K562 (cell line): ENCODE results near the gene STRA6. TPM values are rescaled to one million over a fixed set of nuclear protein-coding genes. Genes with fewer than 3 reads are reported as not detected.

Experiments
- ATAC-seq: fragments of 200-7000 bp; cut with Tn5 transposase; 3 replicates; pipeline ENCODE4 v1.9.1; 2020; ENCODE audit warnings: moderate library complexity
- BruUV-seq: library from RNA; stranded (reverse); fragments of 400-500 nt; replicated peaks from 2 replicates; lab custom pipeline; 2021; lab: Mats Ljungman, UMichigan
- CTCF ChIA-PET: fragments of 300-600 bp; formaldehyde crosslinking; extraction: SDS; loops from one replicate; lab custom pipeline; 2021; ENCODE audit warnings: low intra/inter-chr PET ratio; lab: Yijun Ruan, JAX
- POLR2A ChIA-PET: fragments of 300-600, 350-650 bp; sonication (Branson Sonifier 250); formaldehyde crosslinking; extraction: SDS; loops from one replicate; lab custom pipeline; 2021; ENCODE audit warnings: antibody characterized with exemption, inconsistent platforms; lab: Yijun Ruan, JAX
- DNase-seq, 4 experiments: peaks; one replicate each; pipeline versions ENCODE4 v3.0.0 to v3.0.0-alpha.2; 2011 to 2018; ENCODE audit warnings: low spot score in 3 of 4, mixed read lengths in 3 of 4; ENCODE audit errors: extremely low read depth in 1 of 4
- FAIRE-seq: peaks from 2 replicates; lab custom pipeline; 2011; peaks lifted over from hg19 to GRCh38; lab: Jason Lieb, UNC
- H2AFZ ChIP-seq: 2 replicates; pipeline ENCODE4 v1.6.0; 2011; ENCODE audit warnings: low read depth, low read length, control low read depth, inconsistent platforms
- H3K27ac ChIP-seq: fragments of 200-600 bp; 3 replicates; pipeline ENCODE4 v1.8.0; 2011; ENCODE audit warnings: low read depth, mild to moderate bottlenecking, control low read depth, inconsistent platforms, low read length, moderate library complexity, mixed read lengths; ENCODE audit errors: extremely low read depth
- H3K27me3 ChIP-seq, 2 experiments: fragments of 300-600 bp in 1 of 2; 2 replicates in 1 of 2; 3 replicates in 1 of 2; pipeline versions ENCODE4 v1.6.0 to v1.8.0; 2011; ENCODE audit warnings: inconsistent platforms in 2 of 2, low read length in 2 of 2, mild to moderate bottlenecking in 1 of 2, mixed read lengths in 1 of 2, moderate library complexity in 1 of 2; ENCODE audit not compliant: control insufficient read depth in 2 of 2, insufficient read depth in 2 of 2
- H3K36me3 ChIP-seq: fragments of 300-600 bp; 3 replicates; pipeline ENCODE4 v1.8.0; 2011; ENCODE audit warnings: mild to moderate bottlenecking, low read length, inconsistent platforms; ENCODE audit not compliant: control insufficient read depth, insufficient read depth
- H3K4me1 ChIP-seq, 2 experiments: fragments of 200-600 bp in 1 of 2; replicated peaks in 1 of 2; 2 replicates in 1 of 2; 3 replicates in 1 of 2; pipeline versions ENCODE4 v1.5.1 to v1.8.0; 2011; ENCODE audit warnings: inconsistent platforms in 2 of 2, low read length in 2 of 2, mild to moderate bottlenecking in 1 of 2, mixed read lengths in 1 of 2, moderate library complexity in 1 of 2; ENCODE audit not compliant: control insufficient read depth in 2 of 2, insufficient read depth in 2 of 2
- H3K4me2 ChIP-seq: 2 replicates; pipeline ENCODE4 v1.6.1; 2011; ENCODE audit warnings: low read length, control low read depth, inconsistent platforms, mixed read lengths; ENCODE audit not compliant: insufficient read depth
- H3K4me3 ChIP-seq: fragments of 200-600 bp; sonication (generic), shearing (Covaris generic); 2 replicates; pipeline ENCODE4 v1.5.1; 2016; ENCODE audit warnings: control low read depth, inconsistent platforms
- H3K79me2 ChIP-seq: fragments of 200-600 bp; 3 replicates; pipeline ENCODE4 v1.8.0; 2011; ENCODE audit warnings: low read length, inconsistent platforms; ENCODE audit not compliant: control insufficient read depth, insufficient read depth
- H3K9ac ChIP-seq, 2 experiments: 2 replicates each; pipeline versions ENCODE4 v1.6.0 to v1.6.1; 2011; ENCODE audit warnings: low read depth in 2 of 2, low read length in 2 of 2, control low read depth in 1 of 2, inconsistent platforms in 1 of 2, mild to moderate bottlenecking in 1 of 2, mixed read lengths in 1 of 2; ENCODE audit not compliant: insufficient read depth in 1 of 2
- H3K9me1 ChIP-seq: one replicate; pipeline ENCODE4 v1.6.0; 2011; ENCODE audit warnings: inconsistent platforms, mild to moderate bottlenecking, low read length, moderate library complexity; ENCODE audit not compliant: control insufficient read depth, insufficient read depth
- H3K9me3 ChIP-seq: replicated peaks from 2 replicates; pipeline ENCODE4 v1.5.1; 2011; ENCODE audit warnings: low read depth, low read length, inconsistent platforms; ENCODE audit not compliant: control insufficient read depth, insufficient read depth
- H4K20me1 ChIP-seq: replicated peaks from 2 replicates; pipeline ENCODE4 v1.6.1; 2011; ENCODE audit warnings: low read length, inconsistent platforms, mixed read lengths; ENCODE audit not compliant: control insufficient read depth, insufficient read depth
- E2F3 ChIP-seq: fragments of 250-450 bp; sonication (Bioruptor Pico); IDR thresholded peaks from 2 replicates; pipeline ENCODE4 v1.4.0; 2020; ENCODE audit warnings: mild to moderate bottlenecking
- EHMT2 ChIP-seq: fragments of 450-650 bp; IDR thresholded peaks from 2 replicates; pipeline ENCODE4 v1.6.1; 2018; ENCODE audit warnings: antibody characterized with exemption
- RFX1 ChIP-seq: fragments of 450-650 bp; IDR thresholded peaks from 2 replicates; pipeline ENCODE4 v1.6.1; 2016; ENCODE audit warnings: mild to moderate bottlenecking, moderate library complexity
- RFX5 ChIP-seq: IDR thresholded peaks from 2 replicates; pipeline ENCODE4 v1.6.1; 2011; ENCODE audit warnings: low read depth, mild to moderate bottlenecking, improper control_type of control experiment, low read length
- WGBS: fragments of 100-300 bp; shearing (Covaris generic); methylation state at CpG from one replicate; pipeline ENCODE4 v1.1.6; 2016; ENCODE audit warnings: low coverage, mixed read lengths; ENCODE audit not compliant: insufficient coverage; ENCODE audit errors: missing lambda C conversion rate; 5-methylcytosine and 5-hydroxymethylcytosine counted together
- in situ Hi-C: fragments of 300-500 bp; cut with MboI; formaldehyde crosslinking; loops from 4 replicates; pipeline ENCODE4 v1.15.0; 2018; ENCODE audit warnings: inconsistent platforms, mixed read lengths
- intact Hi-C: fragments of 100-400 bp; cut with micrococcal nuclease; formaldehyde crosslinking; loops from 2 replicates; pipeline ENCODE4 v1.14.2; 2022
- polyA plus RNA-seq, 8 experiments: library from polyadenylated mRNA; depleted of rRNA in 4 of 8; stranded (reverse) in 5 of 8; unstranded in 3 of 8; fragments of >200 nt; fragmentation: Nextera tagmentation in 2 of 8; fragmentation: Illumina TruSeq in 1 of 8; extraction: Ambion mirVana in 2 of 8; extraction: Trizol in 1 of 8; gene quantifications; 2 replicates each; pipeline versions ENCODE4 v1.2.1 to v1.2.3, GENCODE V29; 2011 to 2014; ENCODE audit warnings: inconsistent platforms in 1 of 8, missing spikeins in 1 of 8
- total RNA-seq, 7 experiments: library from RNA; depleted of rRNA in 6 of 7; stranded (reverse); fragments of >200 nt in 6 of 7; fragmentation: Illumina TruSeq in 2 of 7; extraction: Trizol in 2 of 7; gene quantifications; 2 replicates each; pipeline versions ENCODE4 v1.2.1 to v1.2.3, GENCODE V29; 2011 to 2021; ENCODE audit warnings: low replicate concordance in 1 of 7
- TF ChIP-seq, protein P1 (sequence below): IDR thresholded peaks from 2 replicates; pipeline ENCODE4 v1.6.1; 2011; ENCODE audit not compliant: insufficient read length; ENCODE audit errors: extremely low read depth
- TF ChIP-seq, protein P2 (sequence below): sonication (generic); formaldehyde crosslinking; IDR thresholded peaks from 2 replicates; pipeline ENCODE4 v1.8.0; 2022; ENCODE audit warnings: missing genetic modification reagents, mild to moderate bottlenecking, borderline replicate concordance
- TF ChIP-seq, protein P3 (sequence below): sonication (generic); formaldehyde crosslinking; IDR thresholded peaks from 2 replicates; pipeline ENCODE4 v1.8.0; 2022; ENCODE audit warnings: mild to moderate bottlenecking, missing genetic modification reagents
- TF ChIP-seq, protein P4 (sequence below): sonication (generic); formaldehyde crosslinking; IDR thresholded peaks from 2 replicates; pipeline ENCODE4 v1.5.0; 2020; ENCODE audit warnings: missing genetic modification reagents

The STRA6 gene
- total and polyA plus RNA-seq, 9 of the 15 experiments (the other 6 are each of a cell fraction or from before 2014, with no cell fraction given), result 0.04 to 2.0 (median 0.43) TPM; not detected in 2

DNA sequence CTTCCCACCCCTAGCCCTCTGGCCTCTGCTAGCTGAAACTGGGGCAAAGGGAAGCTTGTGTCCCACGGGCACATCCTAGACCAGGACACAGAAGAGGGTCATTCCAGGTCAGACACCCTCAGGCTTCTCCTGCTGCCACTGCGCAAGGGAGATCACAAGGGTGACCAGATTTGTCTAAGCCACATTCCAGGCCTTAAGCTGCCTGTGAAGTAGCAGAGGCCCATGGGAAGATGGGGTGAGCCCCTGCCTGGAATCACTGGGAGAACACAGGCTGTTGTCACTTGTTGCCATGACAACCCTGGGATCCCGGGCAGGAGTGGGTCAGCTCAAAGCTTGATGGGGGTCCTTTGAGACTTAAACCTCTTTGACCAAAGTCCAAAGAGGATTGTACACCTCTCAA is 10.8 kb downstream of the STRA6 start:
- FAIRE-seq, result no peak

DNA sequence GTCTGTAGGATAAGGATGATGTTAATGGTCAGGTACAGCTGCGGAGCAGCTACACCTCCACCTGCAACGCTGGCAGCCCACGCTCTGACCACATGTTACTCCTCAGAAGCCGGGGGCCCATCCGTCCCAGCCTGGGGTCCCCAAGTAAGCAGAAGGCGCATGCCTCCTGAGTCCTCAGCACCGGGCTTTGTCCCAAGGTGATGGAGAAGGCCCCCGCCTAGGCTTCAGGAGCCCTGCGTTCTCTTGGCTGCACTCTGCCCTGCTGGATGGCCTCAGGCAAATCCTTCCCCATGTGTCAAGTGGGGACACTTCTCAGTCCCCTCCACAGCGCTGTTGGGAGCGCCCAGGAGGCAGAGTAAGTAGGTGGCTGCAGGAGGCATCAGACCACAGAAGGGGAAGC is 14.4 kb downstream of the STRA6 start:
- no peak overlapping the region for H3K4me2 ChIP-seq
- no peaks in the 10 kb centered on the region for H3K9me3 ChIP-seq
- H3K4me3 ChIP-seq, result no peak overlapping the region
- ATAC-seq (no peak), DNase-seq (no peak), FAIRE-seq (no peak)
- intact Hi-C loops, result no loop called here
- no peaks in the 10 kb centered on the region for H3K79me2 ChIP-seq
- H3K36me3 ChIP-seq, result no peaks in the 10 kb centered on the region
- no peak overlapping the region for H2AFZ ChIP-seq
- H3K9ac ChIP-seq, result no peak overlapping the region
- 0 out of 2 replicates have a peak, but pooled peaks cover 6% of the 10 kb centered on the region for H4K20me1 ChIP-seq
- H3K27me3 ChIP-seq, result peaks cover 0 to 58% of the 10 kb centered on the region in 2 experiments; a peak in 4 of 5 replicates
- H3K9me1 ChIP-seq, result no peaks in the 10 kb centered on the region
- ChIA-PET POLR2A (interaction anchor here (0.5 to 0.9 kb wide), 2 partner anchors 10 to 134 kb away, joined by 3 to 4 read pairs; no protein-coding TSS in a partner anchor), CTCF (no interaction called here)
- in situ Hi-C loops, result no loop called here
- H3K27ac ChIP-seq, result no peak overlapping the region
- 0% methylated on average over 11 of the region's 11 CpGs for WGBS
- BruUV-seq, result no TSS peak
- no peaks in the 10 kb centered on the region for H3K4me1 ChIP-seq
- TF ChIP-seq, protein P1, sequence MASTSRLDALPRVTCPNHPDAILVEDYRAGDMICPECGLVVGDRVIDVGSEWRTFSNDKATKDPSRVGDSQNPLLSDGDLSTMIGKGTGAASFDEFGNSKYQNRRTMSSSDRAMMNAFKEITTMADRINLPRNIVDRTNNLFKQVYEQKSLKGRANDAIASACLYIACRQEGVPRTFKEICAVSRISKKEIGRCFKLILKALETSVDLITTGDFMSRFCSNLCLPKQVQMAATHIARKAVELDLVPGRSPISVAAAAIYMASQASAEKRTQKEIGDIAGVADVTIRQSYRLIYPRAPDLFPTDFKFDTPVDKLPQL, result no peak
- TF ChIP-seq, protein P2, sequence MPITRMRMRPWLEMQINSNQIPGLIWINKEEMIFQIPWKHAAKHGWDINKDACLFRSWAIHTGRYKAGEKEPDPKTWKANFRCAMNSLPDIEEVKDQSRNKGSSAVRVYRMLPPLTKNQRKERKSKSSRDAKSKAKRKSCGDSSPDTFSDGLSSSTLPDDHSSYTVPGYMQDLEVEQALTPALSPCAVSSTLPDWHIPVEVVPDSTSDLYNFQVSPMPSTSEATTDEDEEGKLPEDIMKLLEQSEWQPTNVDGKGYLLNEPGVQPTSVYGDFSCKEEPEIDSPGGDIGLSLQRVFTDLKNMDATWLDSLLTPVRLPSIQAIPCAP, result no peak
- TF ChIP-seq E2F3 (CRISPR knock-in tag) (no peak), EHMT2 (no peak), RFX5 (no peak)
- TF ChIP-seq, protein P3, sequence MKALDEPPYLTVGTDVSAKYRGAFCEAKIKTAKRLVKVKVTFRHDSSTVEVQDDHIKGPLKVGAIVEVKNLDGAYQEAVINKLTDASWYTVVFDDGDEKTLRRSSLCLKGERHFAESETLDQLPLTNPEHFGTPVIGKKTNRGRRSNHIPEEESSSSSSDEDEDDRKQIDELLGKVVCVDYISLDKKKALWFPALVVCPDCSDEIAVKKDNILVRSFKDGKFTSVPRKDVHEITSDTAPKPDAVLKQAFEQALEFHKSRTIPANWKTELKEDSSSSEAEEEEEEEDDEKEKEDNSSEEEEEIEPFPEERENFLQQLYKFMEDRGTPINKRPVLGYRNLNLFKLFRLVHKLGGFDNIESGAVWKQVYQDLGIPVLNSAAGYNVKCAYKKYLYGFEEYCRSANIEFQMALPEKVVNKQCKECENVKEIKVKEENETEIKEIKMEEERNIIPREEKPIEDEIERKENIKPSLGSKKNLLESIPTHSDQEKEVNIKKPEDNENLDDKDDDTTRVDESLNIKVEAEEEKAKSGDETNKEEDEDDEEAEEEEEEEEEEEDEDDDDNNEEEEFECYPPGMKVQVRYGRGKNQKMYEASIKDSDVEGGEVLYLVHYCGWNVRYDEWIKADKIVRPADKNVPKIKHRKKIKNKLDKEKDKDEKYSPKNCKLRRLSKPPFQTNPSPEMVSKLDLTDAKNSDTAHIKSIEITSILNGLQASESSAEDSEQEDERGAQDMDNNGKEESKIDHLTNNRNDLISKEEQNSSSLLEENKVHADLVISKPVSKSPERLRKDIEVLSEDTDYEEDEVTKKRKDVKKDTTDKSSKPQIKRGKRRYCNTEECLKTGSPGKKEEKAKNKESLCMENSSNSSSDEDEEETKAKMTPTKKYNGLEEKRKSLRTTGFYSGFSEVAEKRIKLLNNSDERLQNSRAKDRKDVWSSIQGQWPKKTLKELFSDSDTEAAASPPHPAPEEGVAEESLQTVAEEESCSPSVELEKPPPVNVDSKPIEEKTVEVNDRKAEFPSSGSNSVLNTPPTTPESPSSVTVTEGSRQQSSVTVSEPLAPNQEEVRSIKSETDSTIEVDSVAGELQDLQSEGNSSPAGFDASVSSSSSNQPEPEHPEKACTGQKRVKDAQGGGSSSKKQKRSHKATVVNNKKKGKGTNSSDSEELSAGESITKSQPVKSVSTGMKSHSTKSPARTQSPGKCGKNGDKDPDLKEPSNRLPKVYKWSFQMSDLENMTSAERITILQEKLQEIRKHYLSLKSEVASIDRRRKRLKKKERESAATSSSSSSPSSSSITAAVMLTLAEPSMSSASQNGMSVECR (CRISPR knock-in tag), result no peak

More for the DNA sequence above, 10.8 kb downstream of the STRA6 start:
- no peaks in the 10 kb centered on the region for H3K4me1 ChIP-seq
- H3K27ac ChIP-seq, result no peak overlapping the region
- BruUV-seq, result no TSS peak
- no peaks in the 10 kb centered on the region for H3K79me2 ChIP-seq
- no peak overlapping the region for H3K4me2 ChIP-seq
- DNase-seq (no peak), ATAC-seq (no peak)
- ChIA-PET POLR2A (no interaction called here), CTCF (no interaction called here)
- H4K20me1 ChIP-seq, result 0 out of 2 replicates have a peak, but pooled peaks cover 14% of the 10 kb centered on the region
- TF ChIP-seq, protein P4, sequence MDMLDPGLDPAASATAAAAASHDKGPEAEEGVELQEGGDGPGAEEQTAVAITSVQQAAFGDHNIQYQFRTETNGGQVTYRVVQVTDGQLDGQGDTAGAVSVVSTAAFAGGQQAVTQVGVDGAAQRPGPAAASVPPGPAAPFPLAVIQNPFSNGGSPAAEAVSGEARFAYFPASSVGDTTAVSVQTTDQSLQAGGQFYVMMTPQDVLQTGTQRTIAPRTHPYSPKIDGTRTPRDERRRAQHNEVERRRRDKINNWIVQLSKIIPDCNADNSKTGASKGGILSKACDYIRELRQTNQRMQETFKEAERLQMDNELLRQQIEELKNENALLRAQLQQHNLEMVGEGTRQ (CRISPR knock-in tag), result no peak
- TF ChIP-seq RFX1, result peak; percentile 81
- 0% methylated on average over 3 of the region's 3 CpGs for WGBS
- H3K9me1 ChIP-seq, result no peaks in the 10 kb centered on the region
- H2AFZ ChIP-seq, result no peak overlapping the region
- no peaks in the 10 kb centered on the region for H3K9me3 ChIP-seq
- no peaks in the 10 kb centered on the region for H3K36me3 ChIP-seq
- intact Hi-C loops, result no loop called here
- H3K4me3 ChIP-seq, result no peak overlapping the region
- H3K27me3 ChIP-seq, result peaks cover 0 to 68% of the 10 kb centered on the region in 2 experiments; a peak in 3 of 5 replicates
- in situ Hi-C loops, result no loop called here
- H3K9ac ChIP-seq, result no peak overlapping the region
